Nephron progenitor cell (in vitro differentiated cells): ENCODE data around the gene KRT16.
A peak's percentile ranks its signal among the peaks of the same experiment; 100 is the strongest.

Source experiments
- DNase-seq: peaks from one replicate; pipeline ENCODE4 v3.0.0; 2021
- H3K27ac Mint-ChIP-seq: 2 replicates; pipeline ENCODE4 v1.8.0; 2021; ENCODE audit warnings: mild to moderate bottlenecking, moderate library complexity, mixed read lengths
- H3K27me3 Mint-ChIP-seq: 2 replicates; pipeline ENCODE4 v1.8.0; 2021; ENCODE audit warnings: mild to moderate bottlenecking, low read depth, mixed read lengths; ENCODE audit not compliant: poor library complexity
- H3K36me3 Mint-ChIP-seq: 2 replicates; pipeline ENCODE4 v1.8.0; 2021; ENCODE audit warnings: low read depth, mixed read lengths
- H3K4me1 Mint-ChIP-seq: 2 replicates; pipeline ENCODE4 v1.8.0; 2021; ENCODE audit warnings: mixed read lengths
- H3K4me3 Mint-ChIP-seq: 2 replicates; pipeline ENCODE4 v1.8.0; 2021; ENCODE audit warnings: mild to moderate bottlenecking, moderate library complexity, mixed read lengths
- H3K9me3 Mint-ChIP-seq: 2 replicates; pipeline ENCODE4 v1.8.0; 2021; ENCODE audit warnings: mild to moderate bottlenecking, moderate library complexity, mixed read lengths
- CTCF ChIP-seq: fragments of 200-600 bp; sonication (generic); IDR thresholded peaks from 2 replicates; pipeline ENCODE4 v1.5.0; 2021; ENCODE audit warnings: antibody characterized with exemption

The KRT16 gene

GRCh38 chr17:41633556-41634199, 21.1 kb upstream of the KRT16 start:
- Mint-ChIP-seq H3K27ac (no peak overlapping the region), H3K4me3 (no peak overlapping the region), H3K4me1 (peaks cover 31% of the 10 kb centered on the region), H3K27me3 (peaks cover 5% of the 10 kb centered on the region), H3K36me3 (no peaks in the 10 kb centered on the region), H3K9me3 (no peaks in the 10 kb centered on the region)
- DNase-seq: no peak
- no peak for TF ChIP-seq CTCF

GRCh38 chr17:41632482-41633105, 20.0 kb upstream of the KRT16 start:
- no peak overlapping the region for H3K4me3 Mint-ChIP-seq
- no peak for TF ChIP-seq CTCF
- H3K27ac Mint-ChIP-seq: no peak overlapping the region
- H3K4me1 Mint-ChIP-seq: peaks cover 31% of the 10 kb centered on the region
- H3K36me3 Mint-ChIP-seq: no peaks in the 10 kb centered on the region
- H3K27me3 Mint-ChIP-seq: peaks cover 5% of the 10 kb centered on the region
- no peaks in the 10 kb centered on the region for H3K9me3 Mint-ChIP-seq
- DNase-seq: no peak

DNA sequence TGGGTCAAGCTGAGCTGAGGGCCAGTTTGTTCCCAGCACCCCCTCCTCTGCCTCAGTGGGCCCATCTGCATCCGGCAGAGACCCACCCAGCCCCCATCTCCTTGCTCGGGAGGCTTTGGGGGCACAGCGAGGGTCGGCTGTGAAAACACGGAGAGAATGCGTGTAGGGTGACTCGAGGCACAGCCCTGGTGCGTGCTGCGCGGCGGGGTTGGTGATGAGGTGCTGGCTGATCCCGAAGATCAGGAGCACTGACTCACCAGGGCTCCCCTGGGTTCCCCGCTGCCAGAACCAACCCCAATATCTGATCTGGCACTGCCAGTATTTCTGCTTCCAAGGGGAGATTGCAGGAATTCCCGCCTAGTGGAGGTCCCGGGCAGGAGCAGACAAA, 19.3 kb upstream of the KRT16 start:
- no peak for TF ChIP-seq CTCF
- Mint-ChIP-seq H3K27ac (no peak overlapping the region), H3K27me3 (peaks cover 5% of the 10 kb centered on the region), H3K4me3 (no peak overlapping the region), H3K9me3 (no peaks in the 10 kb centered on the region), H3K36me3 (no peaks in the 10 kb centered on the region), H3K4me1 (peaks cover 35% of the 10 kb centered on the region)
- no peak for DNase-seq

DNA sequence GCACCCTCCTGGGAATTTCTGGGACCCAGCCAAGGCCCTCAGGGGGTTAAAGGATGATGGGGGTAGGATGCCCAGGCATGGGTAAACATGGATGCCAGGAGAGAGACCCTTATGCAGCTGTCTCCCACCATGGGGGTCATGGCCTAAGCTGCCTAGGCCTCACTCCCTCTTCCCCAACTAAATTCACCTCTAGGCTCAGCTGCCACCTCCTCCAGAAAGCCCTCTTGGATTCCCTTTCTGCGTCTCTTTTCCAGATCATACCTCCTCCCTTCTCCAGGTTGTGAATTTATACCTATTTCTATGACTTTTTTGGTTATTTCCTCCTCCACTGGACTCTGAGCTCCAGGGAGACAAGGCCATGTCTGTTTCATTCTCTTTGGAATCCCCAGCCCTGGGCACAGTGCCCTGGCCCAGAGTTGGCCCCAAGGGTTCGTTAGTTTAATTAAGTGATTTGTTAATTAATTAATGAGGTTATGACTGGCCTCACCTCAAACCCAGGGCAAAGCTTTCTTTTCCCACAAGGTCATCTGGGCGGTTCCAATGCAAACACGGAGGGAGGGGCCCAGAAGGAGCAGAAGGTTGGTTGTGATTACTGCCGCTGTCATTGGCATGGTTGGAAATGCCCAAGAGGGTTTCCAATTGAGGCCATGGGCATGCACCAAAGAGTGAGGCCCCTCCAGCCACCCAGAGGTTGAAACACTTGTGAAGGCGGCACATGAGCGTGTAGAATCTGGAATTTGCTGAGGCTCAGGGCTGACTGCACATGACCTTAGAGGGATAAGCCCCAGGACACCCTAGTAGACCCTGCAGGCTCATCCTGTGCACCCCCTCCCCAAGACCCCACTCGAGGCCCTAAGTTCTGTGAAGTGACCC, 18.7 kb upstream of the KRT16 start:
- Mint-ChIP-seq H3K36me3 (no peaks in the 10 kb centered on the region), H3K9me3 (no peaks in the 10 kb centered on the region), H3K27ac (peak overlapping the region; percentile 34), H3K4me1 (peaks cover 36% of the 10 kb centered on the region), H3K4me3 (no peak overlapping the region), H3K27me3 (peaks cover 5% of the 10 kb centered on the region)
- TF ChIP-seq CTCF: no peak
- DNase-seq: no peak

GRCh38 chr17:41629826-41630670, 17.5 kb upstream of the KRT16 start:
- no peak for DNase-seq
- H3K4me1 Mint-ChIP-seq: peaks cover 31% of the 10 kb centered on the region
- no peak for TF ChIP-seq CTCF
- H3K4me3 Mint-ChIP-seq: no peak overlapping the region
- H3K27me3 Mint-ChIP-seq: peaks cover 5% of the 10 kb centered on the region
- no peaks in the 10 kb centered on the region for H3K9me3 Mint-ChIP-seq
- H3K27ac Mint-ChIP-seq: no peak overlapping the region
- no peaks in the 10 kb centered on the region for H3K36me3 Mint-ChIP-seq
